ENCODE results near the gene FXYD7.
A peak's percentile ranks its signal among the peaks of the same experiment; 100 is the strongest.

Gene FXYD7

DNA sequence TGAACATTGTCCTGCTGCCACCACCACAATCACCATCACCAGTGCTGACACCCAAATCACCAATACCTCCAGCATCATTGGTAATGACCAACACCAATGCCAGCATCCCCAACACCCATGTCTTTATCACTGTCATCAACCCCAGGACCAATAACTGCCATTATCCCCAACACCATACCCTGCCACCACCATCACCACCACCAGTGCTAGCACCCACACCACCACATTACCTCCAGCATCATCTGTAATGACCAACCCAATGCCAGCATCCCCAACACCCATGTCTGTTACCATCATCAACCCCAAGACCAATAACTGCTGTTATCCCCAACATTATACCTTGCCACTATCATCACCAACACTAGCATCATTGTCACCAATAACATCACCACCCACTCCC is 10.8 kb upstream of the FXYD7 start (continued):
- TF ChIP-seq, protein P1, sequence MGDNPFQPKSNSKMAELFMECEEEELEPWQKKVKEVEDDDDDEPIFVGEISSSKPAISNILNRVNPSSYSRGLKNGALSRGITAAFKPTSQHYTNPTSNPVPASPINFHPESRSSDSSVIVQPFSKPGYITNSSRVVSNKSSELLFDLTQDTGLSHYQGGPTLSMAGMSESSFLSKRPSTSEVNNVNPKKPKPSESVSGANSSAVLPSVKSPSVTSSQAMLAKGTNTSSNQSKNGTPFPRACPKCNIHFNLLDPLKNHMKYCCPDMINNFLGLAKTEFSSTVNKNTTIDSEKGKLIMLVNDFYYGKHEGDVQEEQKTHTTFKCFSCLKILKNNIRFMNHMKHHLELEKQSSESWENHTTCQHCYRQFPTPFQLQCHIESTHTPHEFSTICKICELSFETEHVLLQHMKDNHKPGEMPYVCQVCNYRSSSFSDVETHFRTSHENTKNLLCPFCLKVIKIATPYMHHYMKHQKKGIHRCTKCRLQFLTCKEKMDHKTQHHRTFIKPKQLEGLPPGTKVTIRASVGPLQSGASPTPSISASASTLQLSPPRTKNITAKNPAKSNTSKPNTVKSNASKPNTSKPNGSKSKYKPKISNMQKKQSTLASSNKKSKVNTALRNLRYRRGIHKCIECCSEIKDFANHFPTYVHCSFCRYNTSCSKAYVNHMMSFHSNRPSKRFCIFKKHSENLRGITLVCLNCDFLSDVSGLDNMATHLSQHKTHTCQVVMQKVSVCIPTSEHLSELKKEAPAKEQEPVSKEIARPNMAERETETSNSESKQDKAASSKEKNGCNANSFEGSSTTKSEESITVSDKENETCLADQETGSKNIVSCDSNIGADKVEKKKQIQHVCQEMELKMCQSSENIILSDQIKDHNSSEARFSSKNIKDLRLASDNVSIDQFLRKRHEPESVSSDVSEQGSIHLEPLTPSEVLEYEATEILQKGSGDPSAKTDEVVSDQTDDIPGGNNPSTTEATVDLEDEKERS (tag by site-specific recombination; IDR thresholded peaks at IDR 0.05) = no peak
- TF ChIP-seq, protein P2, sequence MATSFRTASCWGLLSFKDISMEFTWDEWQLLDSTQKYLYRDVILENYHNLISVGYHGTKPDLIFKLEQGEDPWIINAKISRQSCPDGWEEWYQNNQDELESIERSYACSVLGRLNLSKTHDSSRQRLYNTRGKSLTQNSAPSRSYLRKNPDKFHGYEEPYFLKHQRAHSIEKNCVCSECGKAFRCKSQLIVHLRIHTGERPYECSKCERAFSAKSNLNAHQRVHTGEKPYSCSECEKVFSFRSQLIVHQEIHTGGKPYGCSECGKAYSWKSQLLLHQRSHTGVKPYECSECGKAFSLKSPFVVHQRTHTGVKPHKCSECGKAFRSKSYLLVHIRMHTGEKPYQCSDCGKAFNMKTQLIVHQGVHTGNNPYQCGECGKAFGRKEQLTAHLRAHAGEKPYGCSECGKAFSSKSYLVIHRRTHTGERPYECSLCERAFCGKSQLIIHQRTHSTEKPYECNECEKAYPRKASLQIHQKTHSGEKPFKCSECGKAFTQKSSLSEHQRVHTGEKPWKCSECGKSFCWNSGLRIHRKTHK (tag by site-specific recombination; IDR thresholded peaks at IDR 0.05) = no peak
- TF ChIP-seq ZNF600 (tag by site-specific recombination; IDR thresholded peaks at IDR 0.05) = 0 out of 2 replicates have a peak, but pooled peaks have one; percentile 23
- TF ChIP-seq, protein P3, sequence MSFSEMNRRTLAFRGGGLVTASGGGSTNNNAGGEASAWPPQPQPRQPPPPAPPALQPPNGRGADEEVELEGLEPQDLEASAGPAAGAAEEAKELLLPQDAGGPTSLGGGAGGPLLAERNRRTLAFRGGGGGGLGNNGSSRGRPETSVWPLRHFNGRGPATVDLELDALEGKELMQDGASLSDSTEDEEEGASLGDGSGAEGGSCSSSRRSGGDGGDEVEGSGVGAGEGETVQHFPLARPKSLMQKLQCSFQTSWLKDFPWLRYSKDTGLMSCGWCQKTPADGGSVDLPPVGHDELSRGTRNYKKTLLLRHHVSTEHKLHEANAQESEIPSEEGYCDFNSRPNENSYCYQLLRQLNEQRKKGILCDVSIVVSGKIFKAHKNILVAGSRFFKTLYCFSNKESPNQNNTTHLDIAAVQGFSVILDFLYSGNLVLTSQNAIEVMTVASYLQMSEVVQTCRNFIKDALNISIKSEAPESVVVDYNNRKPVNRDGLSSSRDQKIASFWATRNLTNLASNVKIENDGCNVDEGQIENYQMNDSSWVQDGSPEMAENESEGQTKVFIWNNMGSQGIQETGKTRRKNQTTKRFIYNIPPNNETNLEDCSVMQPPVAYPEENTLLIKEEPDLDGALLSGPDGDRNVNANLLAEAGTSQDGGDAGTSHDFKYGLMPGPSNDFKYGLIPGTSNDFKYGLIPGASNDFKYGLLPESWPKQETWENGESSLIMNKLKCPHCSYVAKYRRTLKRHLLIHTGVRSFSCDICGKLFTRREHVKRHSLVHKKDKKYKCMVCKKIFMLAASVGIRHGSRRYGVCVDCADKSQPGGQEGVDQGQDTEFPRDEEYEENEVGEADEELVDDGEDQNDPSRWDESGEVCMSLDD (tag by site-specific recombination; IDR thresholded peaks at IDR 0.05) = no peak
- TF ChIP-seq ZBTB17 (tag by site-specific recombination; IDR thresholded peaks at IDR 0.05) = no peak
- no peak for TF ChIP-seq ZNF341 (tag by site-specific recombination; IDR thresholded peaks at IDR 0.05; ENCODE audit: low read depth)
- no peak for TF ChIP-seq OVOL3 (tag by site-specific recombination; IDR thresholded peaks at IDR 0.05)
- no peak for TF ChIP-seq ZNF223 (tag by site-specific recombination; IDR thresholded peaks at IDR 0.05)
- TF ChIP-seq ZNF423 (tag by site-specific recombination; IDR thresholded peaks at IDR 0.05) = no peak
- TF ChIP-seq ZNF529 (tag by site-specific recombination; IDR thresholded peaks at IDR 0.05; ENCODE audit: insufficient replicate concordance) = no peak
- TF ChIP-seq ZBTB21 (tag by site-specific recombination; IDR thresholded peaks at IDR 0.05) = no peak; the same call in 1 of the 2 replicates
- TF ChIP-seq, protein P4, sequence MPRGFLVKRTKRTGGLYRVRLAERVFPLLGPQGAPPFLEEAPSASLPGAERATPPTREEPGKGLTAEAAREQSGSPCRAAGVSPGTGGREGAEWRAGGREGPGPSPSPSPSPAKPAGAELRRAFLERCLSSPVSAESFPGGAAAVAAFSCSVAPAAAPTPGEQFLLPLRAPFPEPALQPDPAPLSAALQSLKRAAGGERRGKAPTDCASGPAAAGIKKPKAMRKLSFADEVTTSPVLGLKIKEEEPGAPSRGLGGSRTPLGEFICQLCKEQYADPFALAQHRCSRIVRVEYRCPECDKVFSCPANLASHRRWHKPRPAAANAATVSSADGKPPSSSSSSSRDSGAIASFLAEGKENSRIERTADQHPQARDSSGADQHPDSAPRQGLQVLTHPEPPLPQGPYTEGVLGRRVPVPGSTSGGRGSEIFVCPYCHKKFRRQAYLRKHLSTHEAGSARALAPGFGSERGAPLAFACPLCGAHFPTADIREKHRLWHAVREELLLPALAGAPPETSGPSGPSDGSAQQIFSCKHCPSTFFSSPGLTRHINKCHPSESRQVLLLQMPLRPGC (tag by site-specific recombination; IDR thresholded peaks at IDR 0.05) = no peak
- TF ChIP-seq, protein P5, sequence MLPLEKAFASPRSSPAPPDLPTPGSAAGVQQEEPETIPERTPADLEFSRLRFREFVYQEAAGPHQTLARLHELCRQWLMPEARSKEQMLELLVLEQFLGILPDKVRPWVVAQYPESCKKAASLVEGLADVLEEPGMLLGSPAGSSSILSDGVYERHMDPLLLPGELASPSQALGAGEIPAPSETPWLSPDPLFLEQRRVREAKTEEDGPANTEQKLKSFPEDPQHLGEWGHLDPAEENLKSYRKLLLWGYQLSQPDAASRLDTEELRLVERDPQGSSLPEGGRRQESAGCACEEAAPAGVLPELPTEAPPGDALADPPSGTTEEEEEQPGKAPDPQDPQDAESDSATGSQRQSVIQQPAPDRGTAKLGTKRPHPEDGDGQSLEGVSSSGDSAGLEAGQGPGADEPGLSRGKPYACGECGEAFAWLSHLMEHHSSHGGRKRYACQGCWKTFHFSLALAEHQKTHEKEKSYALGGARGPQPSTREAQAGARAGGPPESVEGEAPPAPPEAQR (tag by site-specific recombination; IDR thresholded peaks at IDR 0.05) = 0 out of 2 replicates have a peak, but pooled peaks have one; percentile 12
- no peak for TF ChIP-seq ZSCAN23 (tag by site-specific recombination; IDR thresholded peaks at IDR 0.05)
- TF ChIP-seq, protein P6, sequence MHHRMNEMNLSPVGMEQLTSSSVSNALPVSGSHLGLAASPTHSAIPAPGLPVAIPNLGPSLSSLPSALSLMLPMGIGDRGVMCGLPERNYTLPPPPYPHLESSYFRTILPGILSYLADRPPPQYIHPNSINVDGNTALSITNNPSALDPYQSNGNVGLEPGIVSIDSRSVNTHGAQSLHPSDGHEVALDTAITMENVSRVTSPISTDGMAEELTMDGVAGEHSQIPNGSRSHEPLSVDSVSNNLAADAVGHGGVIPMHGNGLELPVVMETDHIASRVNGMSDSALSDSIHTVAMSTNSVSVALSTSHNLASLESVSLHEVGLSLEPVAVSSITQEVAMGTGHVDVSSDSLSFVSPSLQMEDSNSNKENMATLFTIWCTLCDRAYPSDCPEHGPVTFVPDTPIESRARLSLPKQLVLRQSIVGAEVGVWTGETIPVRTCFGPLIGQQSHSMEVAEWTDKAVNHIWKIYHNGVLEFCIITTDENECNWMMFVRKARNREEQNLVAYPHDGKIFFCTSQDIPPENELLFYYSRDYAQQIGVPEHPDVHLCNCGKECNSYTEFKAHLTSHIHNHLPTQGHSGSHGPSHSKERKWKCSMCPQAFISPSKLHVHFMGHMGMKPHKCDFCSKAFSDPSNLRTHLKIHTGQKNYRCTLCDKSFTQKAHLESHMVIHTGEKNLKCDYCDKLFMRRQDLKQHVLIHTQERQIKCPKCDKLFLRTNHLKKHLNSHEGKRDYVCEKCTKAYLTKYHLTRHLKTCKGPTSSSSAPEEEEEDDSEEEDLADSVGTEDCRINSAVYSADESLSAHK (tag by site-specific recombination; IDR thresholded peaks at IDR 0.05) = no peak
- TF ChIP-seq SALL2 (tag by site-specific recombination; IDR thresholded peaks at IDR 0.05; ENCODE audit: borderline replicate concordance) = peak; percentile 85; the same call in 1 of the 2 replicates
- TF ChIP-seq ZNF530 (tag by site-specific recombination; IDR thresholded peaks at IDR 0.05; ENCODE audit: low read depth) = no peak
- no peak for TF ChIP-seq ZSCAN30 (tag by site-specific recombination; IDR thresholded peaks at IDR 0.05)
- TF ChIP-seq ZSCAN16 (tag by site-specific recombination; IDR thresholded peaks at IDR 0.05) = no peak
- no peak for TF ChIP-seq ZNF544 (tag by site-specific recombination; IDR thresholded peaks at IDR 0.05)
- TF ChIP-seq KLF8 (tag by site-specific recombination; IDR thresholded peaks at IDR 0.05) = no peak
- TF ChIP-seq ZBTB48 (tag by site-specific recombination; IDR thresholded peaks at IDR 0.05) = 0 out of 2 replicates have a peak, but pooled peaks have one; percentile 17
- TF ChIP-seq, protein P7, sequence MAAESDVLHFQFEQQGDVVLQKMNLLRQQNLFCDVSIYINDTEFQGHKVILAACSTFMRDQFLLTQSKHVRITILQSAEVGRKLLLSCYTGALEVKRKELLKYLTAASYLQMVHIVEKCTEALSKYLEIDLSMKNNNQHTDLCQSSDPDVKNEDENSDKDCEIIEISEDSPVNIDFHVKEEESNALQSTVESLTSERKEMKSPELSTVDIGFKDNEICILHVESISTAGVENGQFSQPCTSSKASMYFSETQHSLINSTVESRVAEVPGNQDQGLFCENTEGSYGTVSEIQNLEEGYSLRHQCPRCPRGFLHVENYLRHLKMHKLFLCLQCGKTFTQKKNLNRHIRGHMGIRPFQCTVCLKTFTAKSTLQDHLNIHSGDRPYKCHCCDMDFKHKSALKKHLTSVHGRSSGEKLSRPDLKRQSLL (tag by site-specific recombination; IDR thresholded peaks at IDR 0.05) = no peak
- TF ChIP-seq ZNF555 (tag by site-specific recombination; conservative IDR thresholded peaks at IDR 0.05) = no peak
- no peak for TF ChIP-seq KLF7 (tag by site-specific recombination; IDR thresholded peaks at IDR 0.05; ENCODE audit: borderline replicate concordance)
- no peak for TF ChIP-seq ZFHX2 (tag by site-specific recombination; conservative IDR thresholded peaks at IDR 0.05)
